Lower leg skin (tissue), 3 donors: ENCODE measurements around the gene GJA5.

ENCODE experiments used
- POLR2A ChIP-seq, 2 donors: fragments of 450-650 bp; IDR thresholded peaks; one replicate each; pipeline ENCODE4 v1.6.1; 2016 to 2017; ENCODE audit warnings: antibody characterized with exemption in 2 of 2, mild to moderate bottlenecking in 1 of 2, moderate library complexity in 1 of 2
- TF ChIP-seq, protein P1 (sequence below), 3 donors: fragments of 450-650 bp; IDR thresholded peaks; one replicate each; pipeline ENCODE4 v1.5.1; 2016; ENCODE audit warnings: antibody characterized with exemption in 3 of 3, mild to moderate bottlenecking in 3 of 3, moderate library complexity in 2 of 3

DNA sequence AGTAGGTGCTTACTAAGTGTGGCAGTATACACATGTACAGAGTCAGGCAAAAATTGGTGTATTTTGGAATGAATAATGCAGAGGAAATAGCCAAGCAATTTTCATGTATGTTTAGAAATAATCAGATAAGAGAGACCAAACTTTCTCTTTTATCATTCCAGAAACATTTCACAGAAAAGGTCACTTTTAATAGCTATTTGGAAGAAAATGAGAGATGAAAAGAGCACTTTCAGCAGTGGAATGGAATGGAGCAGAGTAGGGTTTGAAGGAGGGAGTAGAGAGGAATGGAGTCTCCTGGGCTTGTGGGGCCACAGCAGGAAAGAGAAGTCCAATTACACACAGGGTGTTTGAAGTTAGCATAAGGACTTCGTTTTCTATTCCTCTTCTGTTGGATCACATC is 48.8 kb upstream of the GJA5 start:
- no peak for TF ChIP-seq POLR2A (IDR thresholded peaks at IDR 0.05)
- TF ChIP-seq, protein P1, sequence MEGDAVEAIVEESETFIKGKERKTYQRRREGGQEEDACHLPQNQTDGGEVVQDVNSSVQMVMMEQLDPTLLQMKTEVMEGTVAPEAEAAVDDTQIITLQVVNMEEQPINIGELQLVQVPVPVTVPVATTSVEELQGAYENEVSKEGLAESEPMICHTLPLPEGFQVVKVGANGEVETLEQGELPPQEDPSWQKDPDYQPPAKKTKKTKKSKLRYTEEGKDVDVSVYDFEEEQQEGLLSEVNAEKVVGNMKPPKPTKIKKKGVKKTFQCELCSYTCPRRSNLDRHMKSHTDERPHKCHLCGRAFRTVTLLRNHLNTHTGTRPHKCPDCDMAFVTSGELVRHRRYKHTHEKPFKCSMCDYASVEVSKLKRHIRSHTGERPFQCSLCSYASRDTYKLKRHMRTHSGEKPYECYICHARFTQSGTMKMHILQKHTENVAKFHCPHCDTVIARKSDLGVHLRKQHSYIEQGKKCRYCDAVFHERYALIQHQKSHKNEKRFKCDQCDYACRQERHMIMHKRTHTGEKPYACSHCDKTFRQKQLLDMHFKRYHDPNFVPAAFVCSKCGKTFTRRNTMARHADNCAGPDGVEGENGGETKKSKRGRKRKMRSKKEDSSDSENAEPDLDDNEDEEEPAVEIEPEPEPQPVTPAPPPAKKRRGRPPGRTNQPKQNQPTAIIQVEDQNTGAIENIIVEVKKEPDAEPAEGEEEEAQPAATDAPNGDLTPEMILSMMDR (IDR thresholded peaks at IDR 0.05), result no peak
